ENCODE measurements around the gene PRKCZ.

Gene PRKCZ

GRCh38 chr1:2046174-2046917 is 3.9 kb upstream of the PRKCZ start:
- no peak for FAIRE-seq

- no peak for FAIRE-seq
Measured at GRCh38 chr1:2046953-2047748, 3.1 kb upstream of the PRKCZ start.

GRCh38 chr1:2047749-2048729 is 2.2 kb upstream of the PRKCZ start:
- FAIRE-seq, result no peak

GRCh38 chr1:2049225-2049717 is 940 bp upstream of the PRKCZ start:
- no peak for FAIRE-seq

GRCh38 chr1:2050461-2050792 is 216 bp downstream of the PRKCZ start:
- no peak for FAIRE-seq

GRCh38 chr1:2050793-2051682 is 827 bp downstream of the PRKCZ start:
- no peak for FAIRE-seq

GRCh38 chr1:2052054-2052679 is 2.0 kb downstream of the PRKCZ start:
- no peak for FAIRE-seq

GRCh38 chr1:2052756-2053155 is 2.5 kb downstream of the PRKCZ start:
- no peak for FAIRE-seq

- FAIRE-seq, result no peak
Measured at GRCh38 chr1:2053217-2053616, 3.0 kb downstream of the PRKCZ start.

- no peak for FAIRE-seq
Measured at GRCh38 chr1:2053784-2054376, 3.7 kb downstream of the PRKCZ start.

- no peak for FAIRE-seq
Measured at GRCh38 chr1:2054560-2054959, 4.3 kb downstream of the PRKCZ start.

- FAIRE-seq, result no peak
Measured at GRCh38 chr1:2055911-2056575, 5.8 kb downstream of the PRKCZ start.

- FAIRE-seq, result no peak
Measured at GRCh38 chr1:2056955-2057590, 6.9 kb downstream of the PRKCZ start.

- no peak for FAIRE-seq
Measured at GRCh38 chr1:2059290-2059953, 9.2 kb downstream of the PRKCZ start.

GRCh38 chr1:2060072-2060471 is 9.9 kb downstream of the PRKCZ start:
- FAIRE-seq, result no peak

GRCh38 chr1:2060535-2060934 is 10.3 kb downstream of the PRKCZ start:
- FAIRE-seq, result no peak

- no peak for FAIRE-seq
Measured at GRCh38 chr1:2061065-2061778, 11.0 kb downstream of the PRKCZ start.

GRCh38 chr1:2065699-2066098 is 15.5 kb downstream of the PRKCZ start:
- FAIRE-seq, result no peak

- no peak for FAIRE-seq
Measured at GRCh38 chr1:2067393-2067792, 17.2 kb downstream of the PRKCZ start.

Measured in endometrium (tissue), 2 donors.